SK-N-MC (cell line): Measurements from ENCODE around the gene PGGHG.
"Not testable (repeated sequence)": the region's sequence is repeated elsewhere in the genome, so short reads cannot be mapped to it uniquely, and the experiment has no call there.

Experiments used
- DNase-seq: peaks from one replicate; pipeline ENCODE4 v3.0.0-alpha.2; 2011; ENCODE audit warnings: low read depth, low spot score
- H3K27ac ChIP-seq: fragments of 200-600 bp; sonication (generic); 2 replicates; pipeline ENCODE4 v1.5.1; 2016; ENCODE audit warnings: mixed run types
- H3K36me3 ChIP-seq: fragments of 200-600 bp; sonication (generic); 2 replicates; pipeline ENCODE4 v1.6.1; 2017; ENCODE audit warnings: antibody characterized with exemption, low read length, mixed read lengths; ENCODE audit not compliant: insufficient read depth
- H3K4me3 ChIP-seq: fragments of 200-600 bp; sonication (generic); 2 replicates; pipeline ENCODE4 v1.5.1; 2016
- H3K9ac ChIP-seq: fragments of 200-600 bp; sonication (generic); 2 replicates; pipeline ENCODE4 v1.8.0; 2017; ENCODE audit warnings: mixed run types, mixed read lengths; ENCODE audit not compliant: insufficient read length
- H3K9me3 ChIP-seq: fragments of 200-600 bp; sonication (generic); 2 replicates; pipeline ENCODE4 v1.6.1; 2017; ENCODE audit warnings: low read depth, mild to moderate bottlenecking, antibody characterized with exemption, low read length, moderate library complexity, mixed read lengths
- EZH2 ChIP-seq: fragments of 200-600 bp; sonication (generic); IDR thresholded peaks from one replicate; pipeline ENCODE4 v1.6.1; 2017; ENCODE audit warnings: antibody characterized with exemption
- FOXP2 ChIP-seq: optimal IDR thresholded peaks from 2 replicates; pipeline ENCODE3; 2011; ENCODE audit warnings: mild to moderate bottlenecking, moderate library complexity; ENCODE audit not compliant: insufficient read depth; ENCODE audit errors: extremely low read length, control extremely low read depth
- POLR2AphosphoS5 ChIP-seq: IDR thresholded peaks from 2 replicates; pipeline ENCODE4 v1.6.1; 2012; ENCODE audit warnings: mild to moderate bottlenecking, low read depth, low read length, borderline replicate concordance

The PGGHG gene

GRCh38 chr11:299951-300735 is 11.2 kb downstream of the PGGHG start:
- no peak overlapping the region for H3K4me3 ChIP-seq
- DNase-seq = no peak
- no peak overlapping the region for H3K27ac ChIP-seq
- no peaks in the 10 kb centered on the region for H3K9me3 ChIP-seq
- no peak overlapping the region for H3K9ac ChIP-seq
- no peaks in the 10 kb centered on the region for H3K36me3 ChIP-seq
- TF ChIP-seq FOXP2 = no peak
- no peak for TF ChIP-seq POLR2AphosphoS5
- TF ChIP-seq EZH2 = no peak

GRCh38 chr11:303363-303762 is 14.4 kb downstream of the PGGHG start:
- no peak for DNase-seq
- no peak overlapping the region for H3K9ac ChIP-seq
- H3K9me3 ChIP-seq = no peaks in the 10 kb centered on the region
- TF ChIP-seq EZH2 = no peak
- no peak for TF ChIP-seq FOXP2
- TF ChIP-seq POLR2AphosphoS5 = no peak
- no peak overlapping the region for H3K27ac ChIP-seq
- no peaks in the 10 kb centered on the region for H3K36me3 ChIP-seq
- no peak overlapping the region for H3K4me3 ChIP-seq

GRCh38 chr11:304061-304506 is 15.2 kb downstream of the PGGHG start:
- TF ChIP-seq EZH2 = no peak
- TF ChIP-seq FOXP2 = no peak
- H3K27ac ChIP-seq = no peak overlapping the region
- no peak overlapping the region for H3K4me3 ChIP-seq
- DNase-seq = no peak
- no peaks in the 10 kb centered on the region for H3K9me3 ChIP-seq
- no peak overlapping the region for H3K9ac ChIP-seq
- no peaks in the 10 kb centered on the region for H3K36me3 ChIP-seq

GRCh38 chr11:304915-305843 is 16.3 kb downstream of the PGGHG start:
- TF ChIP-seq EZH2 (no peak), POLR2AphosphoS5 (no peak)
- DNase-seq = peak; percentile 59
- H3K4me3 ChIP-seq = no peak overlapping the region
- no peaks in the 10 kb centered on the region for H3K9me3 ChIP-seq
- no peaks in the 10 kb centered on the region for H3K36me3 ChIP-seq
- H3K9ac ChIP-seq = no peak overlapping the region
- H3K27ac ChIP-seq = 0 out of 2 replicates have a peak overlapping the region, but pooled peaks have one; percentile 4

GRCh38 chr11:305844-306211 is 16.9 kb downstream of the PGGHG start:
- Histone ChIP-seq H3K36me3 (no peaks in the 10 kb centered on the region), H3K9me3 (no peaks in the 10 kb centered on the region), H3K9ac (no peak overlapping the region), H3K27ac (peak overlapping the region; percentile 4; the same call in 1 of the 2 replicates), H3K4me3 (no peak overlapping the region)
- no peak for DNase-seq
- TF ChIP-seq FOXP2 (no peak), POLR2AphosphoS5 (no peak), EZH2 (no peak)

- H3K27ac ChIP-seq = no peak overlapping the region
- no peak for DNase-seq
- TF ChIP-seq EZH2 = no peak
- no peak for TF ChIP-seq FOXP2
- no peak for TF ChIP-seq POLR2AphosphoS5
- no peak overlapping the region for H3K9ac ChIP-seq
- no peaks in the 10 kb centered on the region for H3K36me3 ChIP-seq
- no peak overlapping the region for H3K4me3 ChIP-seq
- no peaks in the 10 kb centered on the region for H3K9me3 ChIP-seq
These were observed 17.9 kb downstream of the PGGHG start for GRCh38 chr11:306645-307371.

- not testable (repeated sequence) for H3K4me3 ChIP-seq, H3K9me3 ChIP-seq, H3K9ac ChIP-seq, DNase-seq, H3K36me3 ChIP-seq, H3K27ac ChIP-seq
These were observed 19.1 kb downstream of the PGGHG start, which contains the start of gene IFITM2 for GRCh38 chr11:307766-308708. Gene IFITM2 (plus strand): TSS chr11:307816. CDS start chr11:308193, 377 bp downstream.

GRCh38 chr11:308740-309665 is 20.1 kb downstream of the PGGHG start:
- not testable (repeated sequence) for H3K9ac ChIP-seq, H3K36me3 ChIP-seq, DNase-seq, H3K9me3 ChIP-seq
- Histone ChIP-seq H3K27ac (peak overlapping the region; percentile 29; the same call in 1 of the 2 replicates), H3K4me3 (peak overlapping the region; percentile 68; the same call in 1 of the 2 replicates)

GRCh38 chr11:309979-310572 is 21.1 kb downstream of the PGGHG start:
- DNase-seq, H3K9me3 ChIP-seq, H3K36me3 ChIP-seq: not testable (repeated sequence)
- Histone ChIP-seq H3K27ac (peak overlapping the region; percentile 29; the same call in 1 of the 2 replicates), H3K9ac (peak overlapping the region; percentile 32), H3K4me3 (peak overlapping the region; percentile 68)

- H3K27ac ChIP-seq, H3K4me3 ChIP-seq: not testable (repeated sequence)
These were observed 22.3 kb downstream of the PGGHG start for GRCh38 chr11:311013-311748.

More at GRCh38 chr11:311013-311748, 22.3 kb downstream of the PGGHG start:
- H3K9ac ChIP-seq, H3K9me3 ChIP-seq, DNase-seq, H3K36me3 ChIP-seq: not testable (repeated sequence)
